Vagina (tissue), 2 donors: ENCODE measurements around the gene RASGRP1.

ENCODE experiments used
- CTCF ChIP-seq, 3 experiments: fragments of 450-650 bp in 2 of 3; fragments of 200-600 bp in 1 of 3; sonication (generic) in 1 of 3; IDR thresholded peaks; one replicate each; pipeline ENCODE4 v1.5.1; 2017 to 2019; ENCODE audit warnings: antibody characterized with exemption in 3 of 3, mild to moderate bottlenecking in 2 of 3, moderate library complexity in 2 of 3
- POLR2A ChIP-seq, 2 donors: fragments of 450-650 bp; IDR thresholded peaks; one replicate each; pipeline ENCODE4 v1.6.1; 2017; ENCODE audit warnings: antibody characterized with exemption in 2 of 2, mild to moderate bottlenecking in 2 of 2, moderate library complexity in 2 of 2

- TF ChIP-seq CTCF (IDR thresholded peaks at IDR 0.05) (no peak), POLR2A (IDR thresholded peaks at IDR 0.05) (no peak)
These were observed 44.6 kb downstream of the RASGRP1 start for GRCh38 chr15:38520035-38520434.
